Erythroblast (primary cell): ENCODE data around the gene IL36G.

Source experiments
- GATA1 ChIP-seq: IDR thresholded peaks from 2 replicates; pipeline ENCODE4 v1.6.1; 2011; ENCODE audit warnings: low read depth, mild to moderate bottlenecking, control low read depth, low read length, moderate library complexity
- POLR2A ChIP-seq: IDR thresholded peaks from 2 replicates; pipeline ENCODE4 v1.6.1; 2011; ENCODE audit warnings: mild to moderate bottlenecking, low read length

DNA sequence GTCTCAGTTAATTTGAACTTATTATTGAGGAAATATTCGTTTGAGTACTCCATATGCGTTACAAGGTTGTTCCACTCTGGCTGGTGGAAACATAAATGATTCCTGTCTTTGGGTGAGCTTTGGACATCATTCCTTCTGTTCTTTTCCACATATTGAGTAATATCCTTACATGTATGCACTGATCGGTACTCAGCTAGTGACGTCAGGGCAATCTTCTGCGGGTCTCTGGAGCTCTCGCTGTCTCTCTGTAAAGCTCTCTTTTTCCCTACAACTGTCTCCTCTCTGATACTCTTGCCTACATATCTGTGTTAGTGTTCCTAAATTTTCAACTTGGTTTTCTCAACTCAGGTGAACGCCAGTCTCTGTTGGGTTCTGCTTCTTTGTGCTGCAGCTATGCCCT, 23.4 kb upstream of the IL36G start:
- TF ChIP-seq POLR2A (no peak), GATA1 (no peak)
